Panc1 (cell line): ENCODE measurements around the gene IFITM1. TPM values are rescaled to one million over a fixed set of nuclear protein-coding genes. Genes with fewer than 3 reads are reported as not detected.
"Not testable (repeated sequence)": the region's sequence is repeated elsewhere in the genome, so short reads cannot be mapped to it uniquely, and the experiment has no call there.

Source experiments
- ATAC-seq: fragments of 200-7000 bp; cut with Tn5 transposase; 2 replicates; pipeline ENCODE4 v1.9.1; 2020; ENCODE audit warnings: mild to moderate bottlenecking, moderate library complexity
- BruUV-seq: library from RNA; stranded (reverse); fragments of 400-500 nt; replicated peaks from 2 replicates; lab custom pipeline; 2021; lab: Mats Ljungman, UMichigan
- CTCF ChIA-PET: fragments of 300-600 bp; sonication (Branson Sonifier 250); formaldehyde crosslinking; loops from one replicate; lab custom pipeline; 2022; ENCODE audit warnings: antibody characterized with exemption; lab: Charles Lee
- POLR2A ChIA-PET: fragments of 300-600 bp; sonication (Branson Sonifier 250); formaldehyde crosslinking; loops from one replicate; lab custom pipeline; 2022; ENCODE audit warnings: antibody characterized with exemption; lab: Charles Lee
- DNase-seq: peaks from one replicate; pipeline ENCODE4 v3.0.0-alpha.2; 2010; ENCODE audit warnings: low read depth, low spot score
- H3K27ac ChIP-seq: 2 replicates; pipeline ENCODE4 v1.5.1; 2011; ENCODE audit warnings: mild to moderate bottlenecking, low read length, inconsistent platforms
- H3K27me3 ChIP-seq: fragments of 200-500 bp; sonication (Bioruptor generic); 2 replicates; pipeline ENCODE4 v1.6.0; 2014; ENCODE audit warnings: low read length, inconsistent platforms; ENCODE audit not compliant: control insufficient read depth, insufficient read depth
- H3K36me3 ChIP-seq: fragments of 200-500 bp; sonication (Bioruptor generic); 2 replicates; pipeline ENCODE4 v1.5.1; 2014; ENCODE audit warnings: inconsistent platforms, mild to moderate bottlenecking, low read length, moderate library complexity; ENCODE audit not compliant: control insufficient read depth, insufficient read depth
- H3K4me1 ChIP-seq: 2 replicates; pipeline ENCODE4 v1.5.1; 2011; ENCODE audit warnings: inconsistent platforms, mild to moderate bottlenecking, low read length, moderate library complexity; ENCODE audit not compliant: control insufficient read depth, insufficient read depth
- H3K4me3 ChIP-seq, 2 experiments: 2 replicates each; pipeline ENCODE4 v1.5.1; 2011 to 2012; ENCODE audit warnings: low read depth in 2 of 2, low read length in 2 of 2, mild to moderate bottlenecking in 2 of 2, inconsistent platforms in 1 of 2, moderate library complexity in 1 of 2
- H3K9me3 ChIP-seq: fragments of 200-500 bp; sonication (Bioruptor generic); 2 replicates; pipeline ENCODE4 v1.5.1; 2014; ENCODE audit warnings: low read depth, mild to moderate bottlenecking, inconsistent platforms, low read length, moderate library complexity; ENCODE audit not compliant: control insufficient read depth, insufficient read depth
- CTCF ChIP-seq: fragments of 450-650 bp; IDR thresholded peaks from 2 replicates; pipeline ENCODE4 v1.5.1; 2017; ENCODE audit warnings: mild to moderate bottlenecking
- POLR2AphosphoS5 ChIP-seq: IDR thresholded peaks from 2 replicates; pipeline ENCODE4 v1.6.1; 2012; ENCODE audit warnings: mild to moderate bottlenecking, low read depth, low read length, moderate library complexity
- SIN3A ChIP-seq: IDR thresholded peaks from 2 replicates; pipeline ENCODE4 v1.6.1; 2012; ENCODE audit warnings: low read depth, mild to moderate bottlenecking, low read length, moderate library complexity, borderline replicate concordance; ENCODE audit not compliant: insufficient read depth
- TCF7L2 ChIP-seq: IDR thresholded peaks from 2 replicates; pipeline ENCODE4 v1.6.1; 2011; ENCODE audit warnings: mild to moderate bottlenecking, low read depth, low read length, inconsistent platforms
- in situ Hi-C: cut with HindIII; loops from 2 replicates; pipeline ENCODE4 v1.10.0; 2016; ENCODE audit warnings: low sequenced_read_pairs, low pct_unique_long_range_greater_than_20kb
- intact Hi-C: fragments of 100-400 bp; cut with micrococcal nuclease; formaldehyde crosslinking; loops from one replicate; pipeline ENCODE4 v1.10.0; 2022; ENCODE audit not compliant: unreplicated experiment
- total RNA-seq: library from RNA; stranded (reverse); gene quantifications from one replicate; pipeline ENCODE4 v1.2.1, GENCODE V29; 2021; ENCODE audit not compliant: unreplicated experiment
- TF ChIP-seq, protein P1 (sequence below), 2 experiments: IDR thresholded peaks; 2 replicates each; pipeline ENCODE4 v1.6.1; 2011 to 2012; ENCODE audit warnings: low read depth in 2 of 2, control low read depth in 1 of 2, low read length in 1 of 2, mild to moderate bottlenecking in 1 of 2, moderate library complexity in 1 of 2; ENCODE audit not compliant: insufficient read depth in 1 of 2

Gene IFITM1
- total RNA-seq, 1 experiment from 2014 or later = 66.3 TPM

GRCh38 chr11:349270-349954, 35.6 kb downstream of the IFITM1 start:
- ATAC-seq, in situ Hi-C loops, intact Hi-C loops, H3K9me3 ChIP-seq, H3K36me3 ChIP-seq, CTCF ChIA-PET, H3K4me3 ChIP-seq, H3K27me3 ChIP-seq, BruUV-seq, DNase-seq, POLR2A ChIA-PET: not testable (repeated sequence)
- Histone ChIP-seq H3K27ac (peak overlapping the region; percentile 89; the same call in 1 of the 2 replicates), H3K4me1 (peaks cover 28% of the 10 kb centered on the region)

GRCh38 chr11:350033-350722, 36.3 kb downstream of the IFITM1 start:
- peak overlapping the region; percentile 89 for H3K27ac ChIP-seq
- in situ Hi-C loops = not testable (repeated sequence)
- CTCF ChIA-PET = interaction anchor here (0.7 kb wide), 2 partner anchors 99 to 1636 kb away, joined by 3 read pairs; no protein-coding TSS in a partner anchor

GRCh38 chr11:350723-351255, 36.9 kb downstream of the IFITM1 start:
- H3K27me3 ChIP-seq = no peaks in the 10 kb centered on the region
- CTCF ChIA-PET = interaction anchor here (0.7 kb wide), 2 partner anchors 100 to 1636 kb away, joined by 3 read pairs; no protein-coding TSS in a partner anchor

More at GRCh38 chr11:350033-350722, 36.3 kb downstream of the IFITM1 start:
- H3K9me3 ChIP-seq, POLR2A ChIA-PET, H3K36me3 ChIP-seq, BruUV-seq, H3K27me3 ChIP-seq, DNase-seq, H3K4me3 ChIP-seq: not testable (repeated sequence)
- peaks cover 34% of the 10 kb centered on the region for H3K4me1 ChIP-seq
- peak; percentile 16 for ATAC-seq
- intact Hi-C loops = loop anchor here (10.0 kb wide), 1 partner anchor 135 kb away; no protein-coding TSS in a partner anchor

More at GRCh38 chr11:350723-351255, 36.9 kb downstream of the IFITM1 start:
- intact Hi-C loops = loop anchor here (10.0 kb wide), 1 partner anchor 136 kb away; no protein-coding TSS in a partner anchor
- Histone ChIP-seq H3K4me3 (no peak overlapping the region), H3K4me1 (peaks cover 40% of the 10 kb centered on the region), H3K36me3 (no peaks in the 10 kb centered on the region), H3K27ac (peak overlapping the region; percentile 89), H3K9me3 (no peaks in the 10 kb centered on the region)
- POLR2A ChIA-PET = no interaction called here
- ATAC-seq (peak; percentile 35), DNase-seq (no peak)
- no TSS peak for BruUV-seq
- in situ Hi-C loops = no loop called here
- TF ChIP-seq CTCF = no peak
- no peak for TF ChIP-seq SIN3A
- TF ChIP-seq TCF7L2 = no peak
- no peak for TF ChIP-seq POLR2AphosphoS5
- TF ChIP-seq, protein P1, sequence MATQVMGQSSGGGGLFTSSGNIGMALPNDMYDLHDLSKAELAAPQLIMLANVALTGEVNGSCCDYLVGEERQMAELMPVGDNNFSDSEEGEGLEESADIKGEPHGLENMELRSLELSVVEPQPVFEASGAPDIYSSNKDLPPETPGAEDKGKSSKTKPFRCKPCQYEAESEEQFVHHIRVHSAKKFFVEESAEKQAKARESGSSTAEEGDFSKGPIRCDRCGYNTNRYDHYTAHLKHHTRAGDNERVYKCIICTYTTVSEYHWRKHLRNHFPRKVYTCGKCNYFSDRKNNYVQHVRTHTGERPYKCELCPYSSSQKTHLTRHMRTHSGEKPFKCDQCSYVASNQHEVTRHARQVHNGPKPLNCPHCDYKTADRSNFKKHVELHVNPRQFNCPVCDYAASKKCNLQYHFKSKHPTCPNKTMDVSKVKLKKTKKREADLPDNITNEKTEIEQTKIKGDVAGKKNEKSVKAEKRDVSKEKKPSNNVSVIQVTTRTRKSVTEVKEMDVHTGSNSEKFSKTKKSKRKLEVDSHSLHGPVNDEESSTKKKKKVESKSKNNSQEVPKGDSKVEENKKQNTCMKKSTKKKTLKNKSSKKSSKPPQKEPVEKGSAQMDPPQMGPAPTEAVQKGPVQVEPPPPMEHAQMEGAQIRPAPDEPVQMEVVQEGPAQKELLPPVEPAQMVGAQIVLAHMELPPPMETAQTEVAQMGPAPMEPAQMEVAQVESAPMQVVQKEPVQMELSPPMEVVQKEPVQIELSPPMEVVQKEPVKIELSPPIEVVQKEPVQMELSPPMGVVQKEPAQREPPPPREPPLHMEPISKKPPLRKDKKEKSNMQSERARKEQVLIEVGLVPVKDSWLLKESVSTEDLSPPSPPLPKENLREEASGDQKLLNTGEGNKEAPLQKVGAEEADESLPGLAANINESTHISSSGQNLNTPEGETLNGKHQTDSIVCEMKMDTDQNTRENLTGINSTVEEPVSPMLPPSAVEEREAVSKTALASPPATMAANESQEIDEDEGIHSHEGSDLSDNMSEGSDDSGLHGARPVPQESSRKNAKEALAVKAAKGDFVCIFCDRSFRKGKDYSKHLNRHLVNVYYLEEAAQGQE (IDR thresholded peaks at IDR 0.05; ENCODE audit: insufficient read depth in 1 of 2, low read depth in 2 of 2, low read length in 1 of 2) = no peak
